ENCODE data around the gene PPFIA1. TPM values are rescaled to one million over a fixed set of nuclear protein-coding genes. Genes with fewer than 3 reads are reported as not detected.

The PPFIA1 gene
- total and polyA plus RNA-seq, 4 donors, result 19.0 to 74.7 (median 49.0) TPM

- H3K27ac ChIP-seq (ENCODE audit: low read depth in 1 of 2, low read length in 2 of 2), result no peak overlapping the region
- no peaks in the 10 kb centered on the region for H3K9me3 ChIP-seq (ENCODE audit: control insufficient read depth, low read length)
- H3K36me3 ChIP-seq (ENCODE audit: control insufficient read depth in 1 of 2, insufficient read depth in 2 of 2, low read length in 1 of 2), result peaks cover 3 to 4% of the 10 kb centered on the region in 2 donors
- no peaks in the 10 kb centered on the region for H3K4me1 ChIP-seq (ENCODE audit: control insufficient read depth in 1 of 2, insufficient read depth in 2 of 2, low read length in 2 of 2)
- no peak for DNase-seq
- no peaks in the 10 kb centered on the region for H3K27me3 ChIP-seq (ENCODE audit: control insufficient read depth in 1 of 2, insufficient read depth in 2 of 2, low read length in 1 of 2)
- intact Hi-C loops (cut with DNase I), result no loop called here
- peak; percentile 56 for ATAC-seq (ENCODE audit: low FRiP score)
- H3K4me3 ChIP-seq (ENCODE audit: low read length in 2 of 2), result no peak overlapping the region
- 77 to 82% methylated on average over 5 of the region's 5 CpGs for WGBS, 2 donors
These were observed 100.8 kb downstream of the PPFIA1 start for GRCh38 chr11:70371241-70371640.

GRCh38 chr11:70372076-70372475 is 101.6 kb downstream of the PPFIA1 start:
- intact Hi-C loops (cut with DNase I), result no loop called here
- Histone ChIP-seq H3K9me3 (ENCODE audit: control insufficient read depth, low read length) (no peaks in the 10 kb centered on the region), H3K4me1 (ENCODE audit: control insufficient read depth in 1 of 2, insufficient read depth in 2 of 2, low read length in 2 of 2) (no peaks in the 10 kb centered on the region), H3K27me3 (ENCODE audit: control insufficient read depth in 1 of 2, insufficient read depth in 2 of 2, low read length in 1 of 2) (no peaks in the 10 kb centered on the region), H3K36me3 (ENCODE audit: control insufficient read depth in 1 of 2, insufficient read depth in 2 of 2, low read length in 1 of 2) (peaks cover 3 to 4% of the 10 kb centered on the region in 2 donors), H3K4me3 (ENCODE audit: low read length in 2 of 2) (no peak overlapping the region), H3K27ac (ENCODE audit: low read depth in 1 of 2, low read length in 2 of 2) (no peak overlapping the region)
- DNase-seq (peak in 1 of 2 donors; percentile 31), ATAC-seq (ENCODE audit: low FRiP score) (no peak)
- WGBS, 2 donors, result 95 to 97% methylated on average over 8 of the region's 8 CpGs

DNA sequence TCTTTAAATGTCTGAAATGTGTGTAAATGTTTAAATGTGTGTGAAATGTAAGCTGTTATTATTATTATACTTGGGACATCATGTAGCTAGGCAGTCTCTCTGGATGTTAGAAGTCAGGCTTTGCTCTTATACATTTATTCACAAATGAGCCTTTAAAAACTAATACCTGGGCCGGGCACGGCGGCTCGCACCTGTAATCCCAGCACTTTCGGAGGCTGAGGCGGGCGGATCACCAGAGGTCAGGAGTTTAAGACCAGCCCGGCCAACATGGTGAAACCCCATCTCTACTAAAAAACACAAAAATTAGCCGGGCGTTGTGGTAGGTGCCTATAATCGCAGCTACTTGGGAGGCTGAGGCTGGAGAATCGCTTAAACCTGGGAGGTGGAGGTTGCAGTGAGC is 106.1 kb downstream of the PPFIA1 start:
- no peak overlapping the region for H3K27ac ChIP-seq (ENCODE audit: low read depth in 1 of 2, low read length in 2 of 2)
- peaks cover 3 to 6% of the 10 kb centered on the region in 2 donors for H3K36me3 ChIP-seq (ENCODE audit: control insufficient read depth in 1 of 2, insufficient read depth in 2 of 2, low read length in 1 of 2)
- 96 to 97% methylated on average over 12 of the region's 12 CpGs for WGBS, 2 donors
- peak in 1 of 2 donors; percentile 3 for DNase-seq
- H3K4me3 ChIP-seq (ENCODE audit: low read length in 2 of 2), result no peak overlapping the region
- intact Hi-C loops (cut with DNase I), result no loop called here
- no peaks in the 10 kb centered on the region for H3K9me3 ChIP-seq (ENCODE audit: control insufficient read depth, low read length)
- no peaks in the 10 kb centered on the region for H3K4me1 ChIP-seq (ENCODE audit: control insufficient read depth in 1 of 2, insufficient read depth in 2 of 2, low read length in 2 of 2)
- H3K27me3 ChIP-seq (ENCODE audit: control insufficient read depth in 1 of 2, insufficient read depth in 2 of 2, low read length in 1 of 2), result no peaks in the 10 kb centered on the region
- no peak for ATAC-seq (ENCODE audit: low FRiP score)

DNA sequence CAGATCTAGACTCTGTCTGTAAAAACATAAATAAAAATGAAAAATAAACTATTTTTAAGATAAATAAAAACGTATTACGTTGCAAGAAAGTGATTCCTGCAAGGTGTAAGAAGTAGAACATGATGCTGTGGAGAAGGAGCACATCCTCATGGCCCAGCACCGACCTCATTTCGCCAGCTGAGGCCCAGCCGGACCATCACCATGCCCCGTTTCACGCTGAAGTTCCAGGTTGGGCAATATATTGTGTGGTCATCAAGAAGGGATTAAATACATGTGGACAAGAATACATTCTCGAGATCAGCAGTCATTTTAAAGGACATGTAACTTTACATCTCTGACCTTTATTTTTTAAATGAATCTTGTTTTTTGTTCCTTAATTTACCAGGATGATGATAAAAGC is 107.2 kb downstream of the PPFIA1 start:
- intact Hi-C loops (cut with DNase I), result no loop called here
- peaks cover 2 to 3% of the 10 kb centered on the region in 2 donors for H3K36me3 ChIP-seq (ENCODE audit: control insufficient read depth in 1 of 2, insufficient read depth in 2 of 2, low read length in 1 of 2)
- H3K9me3 ChIP-seq (ENCODE audit: control insufficient read depth, low read length), result no peaks in the 10 kb centered on the region
- H3K27ac ChIP-seq (ENCODE audit: low read depth in 1 of 2, low read length in 2 of 2), result no peak overlapping the region
- H3K4me3 ChIP-seq (ENCODE audit: low read length in 2 of 2), result no peak overlapping the region
- no peaks in the 10 kb centered on the region for H3K27me3 ChIP-seq (ENCODE audit: control insufficient read depth in 1 of 2, insufficient read depth in 2 of 2, low read length in 1 of 2)
- H3K4me1 ChIP-seq (ENCODE audit: control insufficient read depth in 1 of 2, insufficient read depth in 2 of 2, low read length in 2 of 2), result no peaks in the 10 kb centered on the region
- ATAC-seq (ENCODE audit: low FRiP score), result no peak
- DNase-seq, result peak in 1 of 2 donors; percentile 7
- WGBS, 2 donors, result 89 to 90% methylated on average over 8 of the region's 8 CpGs

DNA sequence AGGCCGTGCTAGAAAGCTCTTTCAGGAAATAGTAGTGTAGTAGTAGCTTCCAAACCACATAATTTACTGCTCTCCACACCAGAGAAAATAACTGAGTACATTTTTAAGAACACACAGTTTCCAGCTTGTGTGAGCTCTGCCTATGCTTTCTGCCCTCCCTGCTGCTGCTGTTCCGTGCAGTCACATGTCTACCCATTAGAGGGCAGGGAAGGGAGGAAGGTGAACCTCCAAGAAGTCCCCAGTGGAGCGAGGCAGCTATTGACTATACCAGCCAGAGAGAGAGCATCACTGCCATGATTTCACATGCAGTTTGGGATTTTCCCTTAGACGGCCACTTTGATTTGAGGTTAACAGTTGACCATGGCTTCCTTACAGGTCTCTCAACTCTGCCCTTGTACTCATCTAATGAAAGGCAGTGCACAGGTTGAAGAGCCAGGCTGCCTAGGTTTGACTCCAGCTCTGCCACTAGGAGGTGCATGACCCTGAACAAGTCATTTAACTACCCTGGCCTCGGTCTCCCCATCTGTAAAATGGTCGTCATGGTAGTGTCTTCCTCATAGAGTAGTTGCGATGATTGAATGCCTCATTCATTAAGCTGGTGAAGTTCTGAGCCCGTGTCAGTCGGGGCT is 108.1 kb downstream of the PPFIA1 start:
- H3K4me1 ChIP-seq (ENCODE audit: control insufficient read depth in 1 of 2, insufficient read depth in 2 of 2, low read length in 2 of 2), result no peaks in the 10 kb centered on the region
- WGBS, 2 donors, result 91 to 94% methylated on average over 9 of the region's 9 CpGs

DNA sequence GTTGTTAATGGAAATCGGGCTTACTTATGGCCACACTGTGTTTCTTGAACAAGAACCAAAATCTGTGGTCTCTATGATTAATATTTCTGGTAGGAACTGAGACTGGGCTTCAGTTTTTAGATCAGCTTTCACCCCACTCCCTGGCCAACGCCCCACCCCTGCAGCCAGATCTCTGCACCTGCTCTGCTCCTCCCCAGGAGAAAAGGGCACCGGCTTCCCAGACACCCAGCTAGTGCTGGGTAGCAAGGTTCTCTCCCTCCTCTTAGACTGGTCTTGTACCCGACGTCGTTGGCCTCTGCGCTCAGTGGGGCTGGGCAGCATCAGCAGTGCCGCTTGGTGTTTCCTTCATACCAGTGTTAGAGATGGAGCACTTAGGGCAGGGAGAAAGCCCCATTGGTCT is 110.9 kb downstream of the PPFIA1 start:
- Histone ChIP-seq H3K36me3 (ENCODE audit: control insufficient read depth in 1 of 2, insufficient read depth in 2 of 2, low read length in 1 of 2) (peaks cover 0 to 5% of the 10 kb centered on the region in 2 donors), H3K4me1 (ENCODE audit: control insufficient read depth in 1 of 2, insufficient read depth in 2 of 2, low read length in 2 of 2) (no peaks in the 10 kb centered on the region), H3K27ac (ENCODE audit: low read depth in 1 of 2, low read length in 2 of 2) (no peak overlapping the region), H3K9me3 (ENCODE audit: control insufficient read depth, low read length) (no peaks in the 10 kb centered on the region), H3K4me3 (ENCODE audit: low read length in 2 of 2) (no peak overlapping the region), H3K27me3 (ENCODE audit: control insufficient read depth in 1 of 2, insufficient read depth in 2 of 2, low read length in 1 of 2) (no peaks in the 10 kb centered on the region)
- WGBS, 2 donors, result 91 to 93% methylated on average over 8 of the region's 8 CpGs
- no peak for ATAC-seq (ENCODE audit: low FRiP score)
- DNase-seq, result peak in 1 of 2 donors; percentile 32
- intact Hi-C loops (cut with DNase I), result no loop called here

More for the DNA sequence above, 108.1 kb downstream of the PPFIA1 start:
- Histone ChIP-seq H3K4me3 (ENCODE audit: low read length in 2 of 2) (no peak overlapping the region), H3K27me3 (ENCODE audit: control insufficient read depth in 1 of 2, insufficient read depth in 2 of 2, low read length in 1 of 2) (no peaks in the 10 kb centered on the region), H3K9me3 (ENCODE audit: control insufficient read depth, low read length) (no peaks in the 10 kb centered on the region), H3K27ac (ENCODE audit: low read depth in 1 of 2, low read length in 2 of 2) (no peak overlapping the region), H3K36me3 (ENCODE audit: control insufficient read depth in 1 of 2, insufficient read depth in 2 of 2, low read length in 1 of 2) (peaks cover 0 to 4% of the 10 kb centered on the region in 2 donors)
- intact Hi-C loops (cut with DNase I), result no loop called here
- DNase-seq (peak in 1 of 2 donors; percentile 7), ATAC-seq (ENCODE audit: low FRiP score) (no peak)

- H3K27ac ChIP-seq (ENCODE audit: low read depth in 1 of 2, low read length in 2 of 2), result peak overlapping the region in 1 of 2 donors; percentile 17
- WGBS, 2 donors, result 52 to 55% methylated on average over 15 of the region's 15 CpGs
- no peak overlapping the region for H3K4me3 ChIP-seq (ENCODE audit: low read length in 2 of 2)
- no peaks in the 10 kb centered on the region for H3K27me3 ChIP-seq (ENCODE audit: control insufficient read depth in 1 of 2, insufficient read depth in 2 of 2, low read length in 1 of 2)
- H3K36me3 ChIP-seq (ENCODE audit: control insufficient read depth in 1 of 2, insufficient read depth in 2 of 2, low read length in 1 of 2), result peaks cover 0 to 5% of the 10 kb centered on the region in 2 donors
- intact Hi-C loops (cut with DNase I), result no loop called here
- no peaks in the 10 kb centered on the region for H3K4me1 ChIP-seq (ENCODE audit: control insufficient read depth in 1 of 2, insufficient read depth in 2 of 2, low read length in 2 of 2)
- no peaks in the 10 kb centered on the region for H3K9me3 ChIP-seq (ENCODE audit: control insufficient read depth, low read length)
- DNase-seq (peak in 1 of 2 donors; percentile 28), ATAC-seq (ENCODE audit: low FRiP score) (peak; percentile 17)
These were observed 111.7 kb downstream of the PPFIA1 start for GRCh38 chr11:70381872-70382861.

DNA sequence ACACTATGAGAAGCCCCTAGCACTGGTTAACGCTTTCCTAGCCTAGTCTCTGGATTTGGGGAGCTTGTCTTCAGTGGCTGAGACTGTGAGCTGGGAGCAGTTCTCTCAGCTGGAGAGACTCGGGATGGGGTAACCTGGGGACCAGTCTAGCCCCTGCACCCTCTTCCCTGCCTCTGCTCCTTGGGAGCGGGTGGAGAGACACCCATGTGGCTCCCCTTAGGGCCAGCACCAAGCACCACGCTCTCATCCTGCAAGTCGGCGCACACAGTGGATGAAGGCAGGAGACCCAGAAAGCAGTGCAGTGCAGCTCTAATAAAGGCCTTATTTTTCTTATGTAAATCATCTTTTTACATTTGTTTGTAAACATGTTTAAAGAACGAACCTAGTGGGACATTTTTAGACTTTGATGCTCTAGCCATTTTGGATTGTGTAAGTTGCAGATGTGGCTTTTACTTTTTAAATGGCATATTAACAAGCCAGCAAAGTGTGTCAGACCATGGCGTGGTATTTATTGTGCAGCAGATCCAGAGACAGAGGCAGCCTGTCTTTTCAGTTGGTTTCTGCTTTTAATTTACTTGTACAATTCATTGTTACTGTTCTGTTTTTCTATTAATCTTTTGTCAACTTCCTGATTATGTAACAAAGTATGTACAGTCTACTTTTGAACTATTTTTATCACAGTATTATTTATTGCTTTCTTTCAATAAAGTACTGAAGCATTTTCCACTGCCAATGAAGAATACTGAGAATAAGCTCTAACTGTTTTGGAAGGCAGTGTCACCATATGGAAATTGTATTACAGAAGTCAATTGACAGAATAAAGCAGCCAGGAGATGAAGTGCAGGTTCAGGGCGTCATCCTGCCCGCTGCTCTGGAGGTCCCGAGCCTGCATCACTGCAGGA is 113.4 kb downstream of the PPFIA1 start:
- H3K4me3 ChIP-seq (ENCODE audit: low read length in 2 of 2), result no peak overlapping the region
- peak in 1 of 2 donors; percentile 33 for DNase-seq
- intact Hi-C loops (cut with DNase I), result no loop called here
- 83 to 86% methylated on average over 11 of the region's 11 CpGs for WGBS, 2 donors
- H3K9me3 ChIP-seq (ENCODE audit: control insufficient read depth, low read length), result no peaks in the 10 kb centered on the region
- no peak overlapping the region for H3K27ac ChIP-seq (ENCODE audit: low read depth in 1 of 2, low read length in 2 of 2)
- peaks cover 0 to 3% of the 10 kb centered on the region in 2 donors for H3K36me3 ChIP-seq (ENCODE audit: control insufficient read depth in 1 of 2, insufficient read depth in 2 of 2, low read length in 1 of 2)
- no peak for ATAC-seq (ENCODE audit: low FRiP score)
- no peaks in the 10 kb centered on the region for H3K27me3 ChIP-seq (ENCODE audit: control insufficient read depth in 1 of 2, insufficient read depth in 2 of 2, low read length in 1 of 2)
- no peaks in the 10 kb centered on the region for H3K4me1 ChIP-seq (ENCODE audit: control insufficient read depth in 1 of 2, insufficient read depth in 2 of 2, low read length in 2 of 2)

Data from aorta (tissue), 5 donors.